Measurements from ENCODE around the gene SCAMP2.

GRCh38 chr15:74865316-74865715 lies 7.8 kb downstream of the SCAMP2 start:
- no peak for TF ChIP-seq CTCF (conservative IDR thresholded peaks at IDR 0.05; ENCODE audit: low read depth, low read length)
- no peak for TF ChIP-seq EZH2 (IDR thresholded peaks at IDR 0.05; ENCODE audit: low read length, unreplicated experiment)
- TF ChIP-seq EZH2phosphoT487 (IDR thresholded peaks at IDR 0.05; ENCODE audit: borderline replicate concordance, low read length) = no peak
